Stimulated activated CD4-positive, alpha-beta T cell treated with anti-CD3 and anti-CD28 coated beads, Interleukin-1b, Interleukin-23, amount 100 ng/mL, for 24 hours (primary cell): ENCODE data around the gene UIMC1.

Experiments
- DNase-seq, 4 experiments: peaks; one replicate each; pipeline ENCODE4 v3.0.0-alpha.2; 2020; ENCODE audit warnings: low read depth in 4 of 4, low spot score in 1 of 4

Gene UIMC1

DNA sequence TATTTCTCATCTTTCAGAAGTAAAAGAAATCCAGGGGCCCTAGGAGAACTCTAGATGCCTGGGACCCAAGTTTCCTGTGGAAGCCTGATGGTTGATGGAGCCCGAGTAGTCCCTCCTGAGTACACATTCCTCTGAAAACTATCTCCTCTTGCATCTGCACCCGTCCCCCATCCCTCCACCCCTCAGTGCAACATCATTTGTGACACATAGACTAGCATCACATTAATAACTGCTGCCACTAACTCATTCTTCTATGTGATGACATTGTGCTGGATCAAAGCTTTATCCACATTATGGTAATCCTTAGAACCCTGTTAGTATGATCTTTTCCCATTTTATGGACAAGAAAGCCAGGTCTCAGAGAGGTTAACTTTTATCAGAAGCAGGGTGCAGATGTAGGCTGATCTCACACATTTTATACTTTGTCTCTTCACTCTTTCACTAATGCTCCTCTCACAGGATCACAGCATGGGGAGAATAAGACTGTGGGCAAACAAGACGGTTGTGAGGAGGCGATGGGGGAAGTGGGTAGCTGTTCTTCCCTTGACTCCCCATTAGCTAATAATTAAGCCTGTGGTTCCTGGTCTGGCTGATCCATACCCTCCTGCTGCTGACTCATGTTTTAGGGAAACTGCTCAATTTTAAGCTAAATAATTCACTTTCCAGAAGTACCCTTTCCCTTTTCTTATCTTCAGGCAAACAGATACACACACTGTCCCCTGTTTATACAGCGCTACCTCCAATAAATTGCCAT, 103.5 kb downstream of the UIMC1 start:
- DNase-seq = no peak

DNA sequence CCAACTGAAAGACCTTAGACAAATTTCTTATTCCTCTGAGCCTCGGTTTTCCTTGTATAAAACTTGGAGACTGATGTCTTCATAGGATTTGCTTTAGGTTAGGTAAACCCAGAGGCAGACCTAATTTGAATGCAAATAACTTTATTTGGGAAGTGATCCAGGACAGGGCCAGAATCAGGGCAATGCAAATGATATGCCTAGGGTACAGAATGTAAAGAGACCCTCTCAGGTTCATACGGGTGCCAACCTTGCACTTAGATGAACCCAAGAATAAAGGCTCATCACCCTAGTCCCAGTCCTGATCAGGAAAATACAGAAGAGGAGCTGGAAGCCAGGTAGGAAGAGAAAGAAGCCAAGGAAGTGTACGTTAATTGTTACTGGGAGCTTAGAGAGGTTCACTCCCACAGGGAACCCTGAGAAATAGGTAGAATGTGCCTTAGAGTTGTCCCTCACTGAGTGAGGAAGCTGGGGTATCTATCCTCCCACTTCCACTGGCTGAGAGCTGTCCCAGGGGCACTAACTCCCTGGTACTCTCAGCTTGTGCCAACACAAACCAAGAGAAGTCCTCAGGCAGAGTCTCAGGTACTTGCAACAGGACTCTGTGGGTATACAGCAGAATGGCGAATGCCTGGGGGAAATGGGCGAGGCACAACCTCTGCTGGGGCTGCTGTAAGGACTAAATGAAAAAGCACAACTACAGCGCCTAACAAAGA, 104.3 kb downstream of the UIMC1 start:
- DNase-seq = no peak

DNA sequence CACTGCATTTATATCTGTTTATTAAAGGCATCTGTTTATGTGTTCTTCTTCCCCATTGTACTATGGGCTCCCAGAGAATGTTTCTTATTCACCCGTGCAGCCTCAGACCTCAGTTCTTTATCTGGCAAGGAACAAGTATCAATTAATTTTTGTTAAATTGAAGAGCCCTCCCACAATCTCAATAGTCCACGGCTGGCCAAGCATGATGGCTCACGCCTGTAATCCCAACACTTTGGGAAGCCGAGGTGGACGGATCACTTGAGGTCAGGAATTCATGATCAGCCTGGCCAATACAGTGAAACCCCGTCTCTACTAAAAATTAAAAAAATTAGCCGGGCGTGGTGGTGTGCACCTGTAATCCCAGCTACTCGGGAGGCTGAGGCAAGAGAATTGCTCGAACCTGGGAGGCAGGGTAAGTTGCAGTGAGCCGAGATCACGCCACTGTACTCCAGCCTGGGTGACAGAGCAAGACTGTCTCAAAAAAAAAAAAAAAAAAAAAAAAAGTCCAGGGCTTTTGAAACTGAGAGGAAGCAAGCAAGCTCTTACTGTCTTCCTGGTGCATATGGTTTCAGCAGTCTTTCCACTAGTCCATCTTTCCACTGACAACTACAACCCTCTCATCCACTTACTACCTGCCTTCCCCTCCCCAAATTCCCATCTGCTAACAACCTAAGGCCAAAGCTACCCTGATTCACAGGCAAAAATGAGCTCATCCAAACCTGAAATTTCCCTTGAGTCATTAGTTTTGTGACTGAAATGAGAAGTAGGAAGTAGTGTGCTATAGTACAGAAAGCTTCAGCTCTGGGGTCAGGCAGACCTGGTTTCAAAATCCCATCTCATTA, 105.1 kb downstream of the UIMC1 start:
- peak in 1 of 4 experiments; percentile 10 for DNase-seq

DNA sequence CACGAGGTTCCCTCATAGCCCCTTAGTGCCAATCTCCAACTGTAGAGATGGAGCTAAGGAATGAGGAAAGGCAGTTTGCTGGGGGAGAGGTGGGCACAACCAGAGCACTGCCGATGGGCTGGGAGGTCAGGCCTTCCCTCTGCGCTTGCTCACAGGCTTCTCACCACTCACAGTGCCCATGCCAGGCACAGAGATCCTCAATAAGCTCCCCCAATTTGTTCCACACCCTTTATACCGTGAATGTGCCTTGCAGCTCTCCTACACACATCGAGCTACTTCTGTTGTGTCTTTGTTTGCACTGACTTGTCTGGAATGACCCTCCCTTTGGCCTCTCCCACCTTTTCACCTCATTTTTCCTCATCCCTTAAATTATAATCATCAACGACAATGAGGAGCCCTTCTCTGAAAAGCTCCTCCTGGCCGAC, 105.8 kb downstream of the UIMC1 start:
- DNase-seq = no peak

DNA sequence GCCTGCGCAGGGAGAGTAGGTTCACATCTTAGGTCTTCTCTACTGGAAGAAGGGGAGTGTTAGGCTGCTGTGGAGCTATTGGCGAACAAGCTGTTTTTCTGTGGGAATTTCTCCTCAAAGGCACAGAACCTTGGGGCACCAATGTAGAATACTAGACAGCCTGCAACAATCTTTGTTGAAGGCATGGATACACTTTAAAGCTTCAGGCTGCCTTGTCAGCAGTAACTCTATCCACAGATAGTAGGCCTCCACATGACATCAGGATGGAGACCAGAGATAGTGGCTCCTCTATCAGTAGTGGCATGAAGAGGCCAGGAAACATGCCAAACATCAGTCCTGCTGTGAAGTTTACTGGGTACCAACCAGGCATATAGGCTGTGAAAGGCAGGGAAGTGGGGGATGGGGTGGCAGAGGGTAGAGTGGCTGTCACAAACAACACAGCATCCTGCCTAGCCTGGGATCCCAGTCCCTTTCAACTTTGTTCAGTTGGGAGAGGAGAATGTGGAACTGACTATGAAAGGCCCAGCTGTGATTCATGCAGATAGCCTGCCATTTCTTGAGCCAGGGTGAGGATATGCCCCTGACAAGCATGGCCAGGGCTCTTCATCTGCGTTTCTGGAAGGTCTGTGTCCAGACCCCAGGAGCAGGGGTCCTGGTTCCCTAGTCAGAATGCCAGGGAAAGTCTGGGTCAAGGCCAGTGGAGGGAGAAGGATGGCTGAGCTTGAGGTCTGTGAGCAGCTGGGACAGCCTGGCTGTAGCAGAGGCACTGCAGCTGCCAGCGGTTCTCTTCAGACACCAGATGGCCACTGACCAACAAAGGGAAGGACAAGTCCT, 106.4 kb downstream of the UIMC1 start:
- DNase-seq = no peak

DNA sequence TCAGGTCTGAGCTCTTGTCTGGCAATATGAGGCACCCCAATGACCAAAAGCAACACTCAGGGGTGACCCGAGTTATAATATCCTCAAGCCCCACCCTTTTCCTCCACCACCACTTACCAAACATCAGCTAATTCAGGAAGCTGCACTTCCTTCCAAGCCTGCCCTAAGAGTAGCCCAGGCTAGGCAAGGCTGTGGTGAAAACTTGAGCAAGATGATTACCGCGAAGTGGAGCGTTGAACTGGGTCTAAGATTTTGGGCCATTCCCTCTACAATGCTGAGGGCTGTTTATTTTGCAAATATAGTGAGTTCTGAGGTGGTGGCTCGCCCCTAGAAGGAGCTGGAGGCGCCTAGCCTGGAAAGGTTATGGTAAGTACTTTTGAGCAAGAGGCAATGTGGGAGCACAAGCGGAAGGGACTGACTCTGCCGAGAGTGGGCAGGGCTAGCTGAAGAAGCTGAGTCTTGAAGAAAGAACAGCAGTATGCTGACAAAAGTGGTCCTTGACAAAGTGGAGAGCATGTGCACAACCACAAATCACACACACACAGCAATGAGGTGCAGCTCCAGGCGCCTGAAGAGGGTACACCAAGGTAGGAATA, 107.2 kb downstream of the UIMC1 start, which contains the start of gene HK3:
Gene HK3, minus strand, starts transcription at position 51 of the 596 bp plus-strand sequence. CDS start 3,187 bp downstream, outside the sequence.
- no peak for DNase-seq

DNA sequence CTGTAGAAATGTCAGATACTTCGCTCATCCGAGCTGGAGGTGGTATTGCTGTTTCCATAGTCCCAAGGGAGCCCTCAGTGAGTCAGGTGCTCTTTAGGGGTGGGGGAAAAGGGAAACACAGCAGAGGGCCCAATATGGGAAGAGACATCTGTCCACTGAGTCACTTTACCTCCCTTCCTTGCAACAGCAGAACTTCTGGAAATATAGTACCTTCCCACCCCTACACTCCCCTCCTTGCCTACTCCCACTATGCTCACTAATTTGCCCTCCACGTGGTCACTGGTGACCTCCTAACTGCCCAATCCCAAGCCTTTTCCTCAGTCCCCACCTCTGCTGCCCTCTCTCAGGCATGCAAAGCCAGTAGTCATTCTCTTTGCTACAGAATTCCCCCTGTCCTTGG, 109.3 kb downstream of the UIMC1 start:
- DNase-seq = no peak

DNA sequence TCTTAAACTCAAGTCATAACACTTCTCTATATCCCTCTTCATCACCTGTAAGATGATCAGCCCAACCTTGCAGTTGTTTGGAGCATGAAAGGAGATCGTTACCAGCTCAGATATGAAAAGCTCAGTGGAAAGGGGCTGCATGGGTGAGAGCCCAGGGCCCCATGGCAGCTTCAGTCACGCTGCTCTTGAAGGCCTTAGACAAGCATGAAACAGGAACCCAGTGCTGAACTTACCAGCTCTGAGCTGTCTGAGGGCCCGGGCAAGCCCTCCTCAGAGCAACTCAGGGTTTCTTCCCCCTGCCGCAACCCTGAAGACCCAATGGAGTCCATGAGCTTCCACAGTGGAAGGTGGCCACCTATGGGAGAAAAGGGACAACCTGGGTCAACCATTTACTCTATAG, 110.7 kb downstream of the UIMC1 start:
- DNase-seq = no peak

DNA sequence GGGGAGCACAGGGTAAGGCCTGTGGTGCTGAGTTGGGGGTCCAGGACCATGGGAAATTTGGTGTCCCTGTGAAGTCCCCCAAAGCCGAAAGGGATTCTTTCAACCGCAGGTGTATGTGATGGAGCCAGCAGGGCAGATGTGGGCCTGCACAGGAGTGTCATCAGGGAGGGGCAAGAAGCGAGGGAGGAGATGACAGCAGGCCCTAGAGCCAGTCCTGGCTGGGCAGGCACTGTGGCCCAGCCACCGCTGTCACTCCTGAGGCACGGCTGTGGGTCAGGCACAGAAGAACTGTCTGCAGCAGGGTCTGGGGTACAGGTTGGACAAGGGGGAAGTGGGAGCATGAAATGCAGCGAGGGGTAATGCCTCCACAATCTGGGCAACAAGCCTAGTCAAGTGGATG, 112.3 kb downstream of the UIMC1 start:
- no peak for DNase-seq

DNA sequence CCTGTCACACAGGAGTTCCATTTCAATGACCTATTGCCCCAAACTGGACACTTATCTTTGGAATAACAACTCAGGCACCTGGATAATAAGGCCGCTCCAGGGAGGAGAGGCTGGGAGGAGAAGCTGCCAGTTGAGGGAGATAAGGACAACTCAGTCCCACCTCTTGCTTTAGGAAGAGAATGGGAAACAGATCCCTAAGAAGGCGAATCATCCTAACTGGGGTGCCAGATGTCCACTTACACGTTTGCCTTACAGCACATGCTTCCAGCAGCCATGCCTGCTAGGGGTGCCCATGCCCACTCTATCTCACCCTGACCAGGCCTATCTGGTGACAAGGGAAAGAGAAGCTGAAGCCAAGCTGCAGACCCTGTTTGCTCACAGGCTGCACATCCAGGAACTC, 113.9 kb downstream of the UIMC1 start:
- DNase-seq = no peak

DNA sequence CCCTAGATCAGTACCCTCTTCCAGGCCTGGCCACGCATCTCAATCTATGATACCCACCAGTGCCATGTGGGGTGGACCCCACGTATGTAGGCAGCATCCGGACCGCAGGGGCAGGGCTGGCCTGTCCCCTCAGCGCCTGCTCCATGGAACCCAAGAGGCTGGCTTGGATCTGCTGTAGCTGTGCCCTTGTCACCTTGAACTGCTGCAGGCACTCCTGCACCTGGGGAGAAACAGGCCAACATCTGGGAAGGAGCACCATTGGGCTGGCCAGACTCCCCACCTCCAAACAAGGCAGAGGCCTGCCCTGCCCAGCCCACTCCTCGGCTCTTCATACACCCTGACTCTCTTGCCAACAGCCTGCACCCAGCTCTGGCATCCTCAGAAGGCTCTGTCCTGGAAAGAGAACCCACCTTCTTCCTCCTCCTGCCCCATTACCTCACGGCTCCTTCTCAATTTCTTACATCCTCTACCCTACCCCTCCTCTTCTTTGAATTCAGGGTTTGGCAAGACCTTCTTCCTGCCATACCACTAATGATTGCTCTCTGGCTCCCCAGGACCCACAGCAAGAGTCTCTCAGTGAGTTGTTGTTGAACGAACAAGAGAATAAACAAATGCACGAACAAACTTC, 115.1 kb downstream of the UIMC1 start:
- no peak for DNase-seq

DNA sequence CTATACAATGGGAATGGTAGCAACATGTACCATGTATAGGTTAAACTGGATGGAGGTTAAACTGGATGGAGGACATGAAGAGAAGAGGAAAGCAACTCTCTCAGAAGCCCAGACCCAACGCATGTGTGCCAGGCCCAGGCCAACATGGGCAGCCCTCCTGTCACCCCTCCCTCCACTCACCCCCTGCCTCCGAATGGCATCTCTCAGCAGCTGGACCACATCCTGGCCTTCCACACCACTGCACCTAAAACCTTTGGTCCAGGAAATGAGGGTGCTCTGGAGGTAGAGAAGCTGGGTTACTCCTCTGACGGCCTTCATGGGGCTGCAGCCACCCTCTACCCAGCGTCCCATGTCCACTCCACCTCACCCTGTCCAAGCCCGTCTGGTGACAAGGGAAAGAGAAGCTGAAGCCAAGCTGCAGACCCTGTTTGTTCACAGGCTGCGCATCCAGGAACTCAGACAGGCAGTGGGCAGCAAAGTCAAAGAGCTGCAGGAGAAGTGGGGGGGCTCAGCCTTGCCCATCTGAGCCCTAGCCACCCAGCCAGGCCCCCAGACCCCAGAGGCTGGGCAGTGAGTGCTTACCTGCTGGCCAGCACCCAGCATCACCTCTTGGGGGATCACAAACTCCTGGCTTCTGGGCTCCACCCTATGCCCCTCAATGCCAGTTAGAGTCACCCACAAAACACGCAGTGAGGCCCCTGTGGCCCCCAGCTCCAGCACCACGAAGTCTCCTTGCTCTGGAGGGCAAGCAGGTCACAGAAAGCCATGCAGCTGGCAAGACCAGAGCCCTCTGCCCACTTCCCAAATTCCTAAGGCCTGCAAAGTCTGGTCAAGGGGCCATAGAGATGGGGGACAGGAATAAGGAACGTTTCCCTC, 115.9 kb downstream of the UIMC1 start:
- DNase-seq = no peak

DNA sequence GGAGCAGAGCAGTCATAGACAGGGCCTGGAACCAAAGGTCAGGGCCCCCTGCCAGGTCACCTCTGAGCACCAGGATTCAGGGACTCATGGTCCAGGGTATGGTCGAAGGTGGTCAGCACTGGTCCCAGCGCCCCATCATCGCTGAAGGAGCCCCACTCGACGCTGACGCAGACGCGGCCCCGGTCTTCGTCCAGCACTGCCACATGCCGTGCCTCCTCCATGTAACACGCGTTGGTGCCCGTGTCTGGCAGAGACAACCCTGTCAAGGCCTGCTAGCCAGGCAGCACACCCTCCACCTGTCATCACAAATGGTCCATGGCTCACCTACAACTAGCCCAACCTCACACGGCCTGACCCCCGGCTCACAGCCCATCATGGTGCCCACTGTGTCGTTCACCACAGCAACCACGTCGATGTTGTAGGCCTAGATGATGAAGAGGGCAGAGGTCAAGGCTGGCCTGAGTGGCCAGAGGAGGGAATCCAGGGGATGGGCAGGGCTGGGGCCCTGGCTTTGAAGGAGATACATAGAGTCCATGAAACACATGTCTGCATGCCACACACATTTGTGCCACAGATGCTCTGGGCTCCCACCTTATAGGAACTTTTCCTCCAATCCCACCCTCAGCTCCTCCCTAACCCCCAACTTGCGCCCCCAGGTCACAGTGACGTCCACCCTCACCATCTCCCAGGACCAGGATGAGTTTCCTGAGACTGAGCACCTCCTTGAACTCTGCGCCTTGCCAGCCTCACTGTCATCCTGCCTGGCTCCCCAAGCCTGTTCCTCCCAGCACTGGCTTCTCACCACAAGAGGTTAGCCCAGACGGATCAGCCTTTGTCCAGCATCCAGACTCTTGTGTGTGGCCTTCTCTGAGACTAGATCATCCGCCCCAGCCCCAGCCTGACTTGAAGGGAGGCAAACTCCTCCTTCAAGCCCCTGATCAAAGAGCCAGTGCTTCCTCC, 117.0 kb downstream of the UIMC1 start:
- DNase-seq = no peak

DNA sequence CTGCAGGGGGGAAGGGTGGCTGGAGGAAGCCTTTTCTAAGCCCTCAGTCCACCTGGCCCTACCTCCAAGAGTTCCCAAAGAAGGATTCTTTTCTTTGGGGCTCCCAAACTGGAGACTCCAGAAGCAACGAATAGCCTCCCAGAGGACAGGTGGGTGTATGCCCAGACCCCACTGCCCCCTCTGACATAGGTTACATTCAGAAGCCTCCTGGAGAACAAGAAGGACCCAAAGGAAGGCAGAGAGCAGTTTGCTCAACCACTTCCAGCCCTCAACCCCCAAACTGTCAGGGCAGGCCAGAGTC, 117.8 kb downstream of the UIMC1 start:
- no peak for DNase-seq

DNA sequence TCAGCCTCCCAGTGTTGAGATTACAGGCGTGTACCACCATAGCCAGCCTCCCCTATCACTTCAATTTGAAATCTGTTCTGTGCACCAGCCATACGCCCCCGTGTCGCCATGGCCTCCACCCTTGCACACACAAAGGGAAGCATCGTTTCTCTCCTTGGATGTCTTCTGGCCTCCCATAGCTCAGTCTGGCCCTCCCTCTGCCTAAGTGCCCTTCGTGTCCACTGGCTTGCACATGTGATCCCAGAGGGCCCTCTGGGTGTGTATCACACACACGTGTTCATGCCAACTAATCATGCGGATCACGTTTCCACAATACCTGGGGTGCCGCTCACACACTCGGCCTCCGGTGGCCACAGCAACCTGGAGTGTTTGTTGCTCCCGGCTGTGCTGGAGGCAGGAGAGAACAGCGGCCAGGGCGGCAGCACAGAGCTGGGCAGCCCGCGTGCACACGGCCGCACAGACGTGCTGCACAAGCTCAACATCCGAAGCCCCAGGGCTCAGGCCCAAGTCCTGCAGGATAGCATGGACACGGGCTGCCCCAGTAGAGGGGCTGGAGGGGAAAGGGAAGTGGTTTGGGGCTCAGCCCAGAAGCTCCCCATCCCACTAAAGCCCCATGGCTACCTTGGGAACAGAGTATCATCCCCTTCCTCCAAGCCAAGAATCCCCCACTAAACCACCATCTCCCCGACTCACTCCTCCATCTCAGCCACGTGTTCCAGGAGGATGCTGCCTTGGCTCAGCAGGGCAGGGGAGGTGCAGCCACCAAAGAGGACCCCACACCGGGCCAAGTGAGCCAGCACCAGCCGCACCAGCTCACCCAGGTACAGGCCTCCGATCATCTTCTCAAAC, 118.3 kb downstream of the UIMC1 start:
- no peak for DNase-seq

DNA sequence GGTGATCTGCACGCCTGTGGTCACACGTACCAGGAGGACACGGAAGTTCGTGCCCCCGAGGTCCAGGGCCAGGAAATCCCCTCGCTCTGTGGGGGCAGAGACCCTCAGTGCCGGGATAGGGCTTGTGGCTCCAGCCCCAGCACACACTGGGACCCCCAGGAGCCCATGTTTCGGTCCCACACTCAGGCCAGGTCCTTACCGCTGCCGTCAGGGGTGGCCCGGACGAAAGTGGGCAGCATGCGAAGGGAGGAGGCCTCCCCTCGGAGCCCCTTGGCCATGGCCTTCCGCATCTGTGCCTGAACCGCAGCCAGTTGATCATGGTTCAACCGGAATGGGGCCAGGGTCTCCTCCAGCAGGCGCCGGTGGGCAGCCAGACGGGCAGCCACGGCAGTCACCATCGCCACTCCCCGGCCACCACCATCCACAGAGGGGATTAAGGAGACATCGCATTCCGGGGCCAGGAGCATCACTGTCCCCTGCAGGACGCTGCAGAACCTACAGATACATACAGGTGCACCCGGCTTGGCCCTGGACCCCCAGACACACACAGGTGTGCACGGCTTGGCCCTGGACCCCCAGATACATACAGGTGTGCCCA, 119.2 kb downstream of the UIMC1 start:
- DNase-seq = no peak
